ENCODE results near the gene MTMR12. TPM values are rescaled to one million over a fixed set of nuclear protein-coding genes. Genes with fewer than 3 reads are reported as not detected.
A peak's percentile ranks its signal among the peaks of the same experiment; 100 is the strongest.
"Not testable (repeated sequence)": the region's sequence is repeated elsewhere in the genome, so short reads cannot be mapped to it uniquely, and the experiment has no call there.

MTMR12 gene
- total and polyA plus RNA-seq, 10 of the 15 experiments (the other 5 are each of a cell fraction or from before 2014, with no cell fraction given) = 5.0 to 22.9 (median 16.3) TPM

- WGBS (ENCODE audit: insufficient coverage, insufficient replicate concordance, low lambda C conversion rate, missing lambda C conversion rate) = 91% methylated on average over 11 of the region's 11 CpGs
- Histone ChIP-seq H3K27ac (ENCODE audit: control insufficient read depth, insufficient read depth) (peak overlapping the region; percentile 80), H3K9ac (ENCODE audit: control insufficient read depth, insufficient read depth, low read length) (peak overlapping the region; percentile 10; the same call in 1 of the 2 replicates), H3K4me1 (ENCODE audit: control insufficient read depth, insufficient read depth, low read length) (peaks cover 44% of the 10 kb centered on the region), H3K79me2 (ENCODE audit: control insufficient read depth, insufficient read depth, low read length) (peaks cover 10% of the 10 kb centered on the region), H3K4me2 (ENCODE audit: control insufficient read depth, insufficient read depth) (peak overlapping the region; percentile 21; the same call in 1 of the 2 replicates)
- intact Hi-C loops (cut with micrococcal nuclease; ENCODE audit: unreplicated experiment) = loop anchor here (5.0 kb wide), 1 partner anchor 46 kb away; no protein-coding TSS in a partner anchor
- ChIA-PET POLR2A (interaction anchor here (0.5 to 4.3 kb wide), 3 partner anchors 25 to 1492 kb away, joined by 4 to 16 read pairs (median 6); no protein-coding TSS in a partner anchor), SMC1A (ENCODE audit: uncharacterized antibody, unreplicated experiment) (interaction anchor here (1.5 to 3.1 kb wide), 5 partner anchors 13 to 46 kb away, joined by 6 to 10 read pairs (median 9); no protein-coding TSS in a partner anchor), RAD21 (ENCODE audit: unreplicated experiment) (interaction anchor here (1.1 to 1.3 kb wide), 4 partner anchors 25 to 332 kb away, joined by 3 to 4 read pairs (median 4); partner anchors contain the start of gene MTMR12), CTCF (interaction anchor here (0.6 to 2.4 kb wide), 3 partner anchors 48 to 141 kb away, joined by 3 to 8 read pairs (median 3); partner anchors contain the start of gene GOLPH3)
- in situ Hi-C loops (cut with MboI); H2AFZ ChIP-seq (ENCODE audit: control insufficient read depth, low read depth, low read length); BruUV-seq (replicated peaks); H3K36me3 ChIP-seq (ENCODE audit: control insufficient read depth in 2 of 2, insufficient read depth in 2 of 2, low read length in 1 of 2); FAIRE-seq; DNase-seq (ENCODE audit: low read depth, low spot score); H3K27me3 ChIP-seq (replicated peaks in 1 of 2; ENCODE audit: control insufficient read depth in 2 of 2, insufficient read depth in 2 of 2, low read length in 1 of 2); H3K9me3 ChIP-seq (replicated peaks; ENCODE audit: control insufficient read depth, insufficient read depth, low read length); ATAC-seq; H4K20me1 ChIP-seq (ENCODE audit: control insufficient read depth, insufficient read depth); H3K4me3 ChIP-seq: not testable (repeated sequence)
Measured at GRCh38 chr5:32281378-32282133, 31.2 kb downstream of the MTMR12 start.

- ChIA-PET SMC1A (ENCODE audit: uncharacterized antibody, unreplicated experiment) (interaction anchor here (1.0 to 3.9 kb wide), 6 partner anchors 14 to 49 kb away, joined by 3 to 19 read pairs (median 10); no protein-coding TSS in a partner anchor), RAD21 (ENCODE audit: unreplicated experiment) (interaction anchor here (0.7 to 1.3 kb wide), 5 partner anchors 26 to 49 kb away, joined by 3 to 4 read pairs (median 3); partner anchors contain the start of gene MTMR12), POLR2A (interaction anchor here (0.7 to 1.3 kb wide), 3 partner anchors 27 to 262 kb away, joined by 3 read pairs; partner anchors contain the start of gene MTMR12), CTCF (interaction anchor here (0.8 to 2.4 kb wide), 5 partner anchors 14 to 309 kb away, joined by 3 to 8 read pairs (median 3); partner anchors contain the start of gene GOLPH3)
- peaks cover 0 to 3% of the 10 kb centered on the region in 2 experiments; a peak in 1 of 4 replicates for H3K36me3 ChIP-seq (ENCODE audit: control insufficient read depth in 2 of 2, insufficient read depth in 2 of 2, low read length in 1 of 2)
- H3K4me2 ChIP-seq (ENCODE audit: control insufficient read depth, insufficient read depth) = peak overlapping the region; percentile 62
- peak overlapping the region; percentile 80 for H3K27ac ChIP-seq (ENCODE audit: control insufficient read depth, insufficient read depth)
- intact Hi-C loops (cut with micrococcal nuclease; ENCODE audit: unreplicated experiment) (loop anchor here (1.0 to 5.0 kb wide), 2 partner anchors 32 to 47 kb away; partner anchors contain the start of gene MTMR12), in situ Hi-C loops (cut with MboI) (no loop called here)
- H3K9ac ChIP-seq (ENCODE audit: control insufficient read depth, insufficient read depth, low read length) = peak overlapping the region; percentile 10; the same call in 1 of the 2 replicates
- H4K20me1 ChIP-seq (ENCODE audit: control insufficient read depth, insufficient read depth) = no peaks in the 10 kb centered on the region
- FAIRE-seq = peak; percentile 91
- peak; percentile 79 for DNase-seq (ENCODE audit: low read depth, low spot score)
- H3K27me3 ChIP-seq (replicated peaks in 1 of 2; ENCODE audit: control insufficient read depth in 2 of 2, insufficient read depth in 2 of 2, low read length in 1 of 2) = no peaks in the 10 kb centered on the region
- no TSS peak for BruUV-seq (replicated peaks)
- 1% methylated on average over 5 of the region's 5 CpGs for WGBS (ENCODE audit: insufficient coverage, insufficient replicate concordance, low lambda C conversion rate, missing lambda C conversion rate)
- peaks cover 10% of the 10 kb centered on the region for H3K79me2 ChIP-seq (ENCODE audit: control insufficient read depth, insufficient read depth, low read length)
- H3K4me1 ChIP-seq (ENCODE audit: control insufficient read depth, insufficient read depth, low read length) = peaks cover 50% of the 10 kb centered on the region
- H3K9me3 ChIP-seq (replicated peaks; ENCODE audit: control insufficient read depth, insufficient read depth, low read length) = no peaks in the 10 kb centered on the region
- H3K4me3 ChIP-seq = no peak overlapping the region; the same call in 1 of the 2 replicates
- peak; percentile 83 for ATAC-seq
- no peak overlapping the region for H2AFZ ChIP-seq (ENCODE audit: control insufficient read depth, low read depth, low read length)
- TF ChIP-seq EP300 (IDR thresholded peaks at IDR 0.05; ENCODE audit: borderline replicate concordance in 1 of 2, control insufficient read depth in 1 of 2, low read depth in 2 of 2, low read length in 2 of 2) = no peak; a peak in 1 of 4 replicates
- TF ChIP-seq MYB (IDR thresholded peaks at IDR 0.05; ENCODE audit: borderline replicate concordance, low read depth, low read length) = no peak
- peak; percentile 46; the same call in 1 of the 2 replicates for TF ChIP-seq MTA2 (IDR thresholded peaks at IDR 0.05; ENCODE audit: low read depth)
- no peak for TF ChIP-seq ZNF687 (IDR thresholded peaks at IDR 0.05)
- TF ChIP-seq RAD21 (IDR thresholded peaks at IDR 0.05; ENCODE audit: insufficient read depth, low read depth, low read length) = no peak
- no peak for TF ChIP-seq POU2F2 (IDR thresholded peaks at IDR 0.05; ENCODE audit: borderline replicate concordance, low read depth, low read length)
- TF ChIP-seq RBBP5 (conservative IDR thresholded peaks at IDR 0.05) = no peak
- TF ChIP-seq SMAD1 (IDR thresholded peaks at IDR 0.05; ENCODE audit: low read depth, partially characterized antibody) = no peak
- TF ChIP-seq SP1 (IDR thresholded peaks at IDR 0.05; ENCODE audit: low read depth, low read length) = no peak
- TF ChIP-seq ZBED1 (IDR thresholded peaks at IDR 0.05; ENCODE audit: borderline replicate concordance) = no peak
Measured at GRCh38 chr5:32280656-32281081, 32.1 kb downstream of the MTMR12 start.
